GM23338 (cell line): ENCODE data around the gene INPP4B. TPM values are rescaled to one million over a fixed set of nuclear protein-coding genes. Genes with fewer than 3 reads are reported as not detected.
A peak's percentile ranks its signal among the peaks of the same experiment; 100 is the strongest.

Experiments used
- ATAC-seq: fragments of 200-7000 bp; cut with Tn5 transposase; 3 replicates; pipeline ENCODE4 v1.9.1; 2020
- DNase-seq: peaks from one replicate; pipeline ENCODE4 v3.0.0-alpha.2; 2015; ENCODE audit warnings: low spot score
- H2AFZ ChIP-seq: fragments of 200-600 bp; sonication (generic); 2 replicates; pipeline ENCODE4 v1.8.0; 2016; ENCODE audit warnings: antibody characterized with exemption, mild to moderate bottlenecking, moderate library complexity
- H3F3A ChIP-seq: fragments of 200-600 bp; sonication (generic); replicated peaks from 2 replicates; pipeline ENCODE4 v1.8.0; 2017; ENCODE audit warnings: antibody characterized with exemption, mixed run types, low read depth
- H3K27ac ChIP-seq: fragments of 200-600 bp; sonication (generic); 2 replicates; pipeline ENCODE4 v1.6.1; 2016; ENCODE audit warnings: low read depth
- H3K27me3 ChIP-seq: fragments of 200-600 bp; sonication (generic); 2 replicates; pipeline ENCODE4 v1.8.0; 2016; ENCODE audit warnings: mild to moderate bottlenecking, mixed run types, moderate library complexity; ENCODE audit not compliant: insufficient read depth
- H3K36me3 ChIP-seq: fragments of 200-600 bp; sonication (generic); 2 replicates; pipeline ENCODE4 v1.8.0; 2016; ENCODE audit warnings: mild to moderate bottlenecking; ENCODE audit not compliant: insufficient read depth
- H3K4me1 ChIP-seq: fragments of 200-600 bp; sonication (generic); 2 replicates; pipeline ENCODE4 v1.8.0; 2016; ENCODE audit warnings: mild to moderate bottlenecking, moderate library complexity; ENCODE audit not compliant: insufficient read depth
- H3K4me2 ChIP-seq: fragments of 200-600 bp; sonication (generic); 2 replicates; pipeline ENCODE4 v1.7.1; 2017; ENCODE audit warnings: mixed run types
- H3K4me3 ChIP-seq: fragments of 200-600 bp; sonication (generic); 2 replicates; pipeline ENCODE4 v1.6.1; 2016; ENCODE audit warnings: mixed run types
- H3K79me2 ChIP-seq: fragments of 200-600 bp; sonication (generic); replicated peaks from 2 replicates; pipeline ENCODE4 v1.8.0; 2017; ENCODE audit warnings: mild to moderate bottlenecking; ENCODE audit not compliant: insufficient read depth
- H3K9me2 ChIP-seq: fragments of 200-600 bp; sonication (generic); 2 replicates; pipeline ENCODE4 v1.8.0; 2017; ENCODE audit not compliant: insufficient read depth
- H4K20me1 ChIP-seq: fragments of 200-600 bp; sonication (generic); replicated peaks from 2 replicates; pipeline ENCODE4 v1.8.0; 2017; ENCODE audit warnings: mild to moderate bottlenecking; ENCODE audit not compliant: insufficient read depth
- H3K27ac Mint-ChIP-seq: 2 replicates; pipeline ENCODE4 v1.8.0; 2020; ENCODE audit warnings: inconsistent platforms, mild to moderate bottlenecking, moderate library complexity, mixed read lengths
- H3K27me3 Mint-ChIP-seq: 3 replicates; pipeline ENCODE4 v1.8.0; 2022; ENCODE audit warnings: low read depth, mild to moderate bottlenecking, moderate library complexity, mixed read lengths, inconsistent platforms; ENCODE audit not compliant: insufficient read depth, poor library complexity
- H3K36me3 Mint-ChIP-seq: 3 replicates; pipeline ENCODE4 v1.8.0; 2021; ENCODE audit warnings: low read depth, mild to moderate bottlenecking, inconsistent platforms, moderate library complexity, mixed read lengths
- H3K4me1 Mint-ChIP-seq: 3 replicates; pipeline ENCODE4 v1.8.0; 2020; ENCODE audit warnings: mild to moderate bottlenecking, inconsistent platforms, mixed read lengths
- H3K4me3 Mint-ChIP-seq: 3 replicates; pipeline ENCODE4 v1.8.0; 2021; ENCODE audit warnings: moderate library complexity, mild to moderate bottlenecking, inconsistent platforms, mixed read lengths
- H3K9me3 Mint-ChIP-seq: 3 replicates; pipeline ENCODE4 v1.8.0; 2020; ENCODE audit warnings: moderate library complexity, mild to moderate bottlenecking, inconsistent platforms, mixed read lengths
- EZH2 ChIP-seq: fragments of 200-600 bp; sonication (generic); IDR thresholded peaks from one replicate; pipeline ENCODE4 v1.8.0; 2017; ENCODE audit warnings: antibody characterized with exemption, mild to moderate bottlenecking, low read depth; ENCODE audit not compliant: unreplicated experiment
- JUNB ChIP-seq: IDR thresholded peaks from one replicate; pipeline ENCODE4 v1.6.1; 2016; ENCODE audit warnings: antibody characterized with exemption; ENCODE audit not compliant: unreplicated experiment
- NANOG ChIP-seq: IDR thresholded peaks from 2 replicates; pipeline ENCODE4 v1.6.1; 2016; ENCODE audit warnings: antibody characterized with exemption, borderline replicate concordance
- ZNF114 ChIP-seq: fragments of 250-450 bp; sonication (Bioruptor Pico); IDR thresholded peaks from 2 replicates; pipeline ENCODE4 v1.5.0; 2020; ENCODE audit warnings: mild to moderate bottlenecking, moderate library complexity
- ZNF331 ChIP-seq: fragments of 250-450 bp; sonication (Bioruptor Pico); IDR thresholded peaks from 2 replicates; pipeline ENCODE4 v1.5.0; 2020; ENCODE audit warnings: low read depth, mild to moderate bottlenecking, moderate library complexity
- polyA plus RNA-seq: library from polyadenylated mRNA; unstranded; fragments of >200 nt; fragmentation: Nextera tagmentation; extraction: Ambion mirVana; gene quantifications from 2 replicates; pipeline ENCODE4 v1.2.1, GENCODE V29; 2016
- total RNA-seq: library from RNA; depleted of rRNA; stranded (reverse); fragments of >200 nt; shearing (Covaris generic); gene quantifications from 2 replicates; pipeline ENCODE4 v1.2.3, GENCODE V29; 2014
- TF ChIP-seq, protein P1 (sequence below): fragments of 250-450 bp; sonication (Bioruptor Pico); IDR thresholded peaks from 2 replicates; pipeline ENCODE4 v1.5.0; 2020; ENCODE audit warnings: mild to moderate bottlenecking, moderate library complexity
- TF ChIP-seq, protein P2 (sequence below), 2 experiments: fragments of 200-600 bp in 1 of 2; sonication (generic) in 1 of 2; conservative IDR thresholded peaks; 2 replicates each; pipeline versions ENCODE4 v1.5.1 to v1.6.1; 2016 to 2017; ENCODE audit warnings: antibody characterized with exemption in 2 of 2, low read depth in 2 of 2, mild to moderate bottlenecking in 2 of 2, moderate library complexity in 1 of 2

Gene INPP4B
- total and polyA plus RNA-seq, 2 experiments from 2014 or later, result 0.11 to 0.14 TPM

- Histone ChIP-seq H2AFZ (no peak overlapping the region), H3K36me3 (peaks cover 11% of the 10 kb centered on the region; the same call in 1 of the 2 replicates), H3K27me3 (no peaks in the 10 kb centered on the region), H3K4me1 (no peaks in the 10 kb centered on the region), H3K27ac (no peak overlapping the region), H3K79me2 (no peaks in the 10 kb centered on the region), H3K4me2 (no peak overlapping the region), H3F3A (no peaks in the 10 kb centered on the region), H4K20me1 (no peaks in the 10 kb centered on the region), H3K9me2 (no peaks in the 10 kb centered on the region), H3K4me3 (no peak overlapping the region)
- H3K4me3 Mint-ChIP-seq, result no peak overlapping the region
- no peaks in the 10 kb centered on the region for H3K27me3 Mint-ChIP-seq
- DNase-seq, result no peak
- peaks cover 16% of the 10 kb centered on the region; the same call in 2 of the 3 replicates for H3K36me3 Mint-ChIP-seq
- peaks cover 59% of the 10 kb centered on the region for H3K9me3 Mint-ChIP-seq
- TF ChIP-seq NANOG (no peak), EZH2 (no peak)
- no peak for ATAC-seq
- H3K27ac Mint-ChIP-seq, result no peak overlapping the region
- H3K4me1 Mint-ChIP-seq, result no peaks in the 10 kb centered on the region
These were observed 851.0 kb downstream of the INPP4B start for GRCh38 chr4:141995056-141995455.

GRCh38 chr4:141977433-141977832 lies 868.7 kb downstream of the INPP4B start:
- Histone ChIP-seq H3K27me3 (no peaks in the 10 kb centered on the region), H2AFZ (0 out of 2 replicates have a peak overlapping the region, but pooled peaks have one; percentile 52), H3K4me2 (no peak overlapping the region), H3K27ac (no peak overlapping the region), H3K4me3 (no peak overlapping the region), H4K20me1 (no peaks in the 10 kb centered on the region), H3F3A (no peaks in the 10 kb centered on the region), H3K79me2 (no peaks in the 10 kb centered on the region), H3K4me1 (0 out of 2 replicates have a peak, but pooled peaks cover 4% of the 10 kb centered on the region), H3K9me2 (peaks cover 7% of the 10 kb centered on the region; the same call in 1 of the 2 replicates), H3K36me3 (no peaks in the 10 kb centered on the region; the same call in 1 of the 2 replicates)
- H3K4me3 Mint-ChIP-seq, result no peak overlapping the region
- peaks cover 6% of the 10 kb centered on the region; the same call in 2 of the 3 replicates for H3K36me3 Mint-ChIP-seq
- H3K27me3 Mint-ChIP-seq, result no peaks in the 10 kb centered on the region
- peaks cover 22% of the 10 kb centered on the region for H3K9me3 Mint-ChIP-seq
- no peak for TF ChIP-seq ZNF331 (CRISPR knock-in tag)
- TF ChIP-seq ZNF114 (CRISPR knock-in tag), result no peak
- TF ChIP-seq, protein P1, sequence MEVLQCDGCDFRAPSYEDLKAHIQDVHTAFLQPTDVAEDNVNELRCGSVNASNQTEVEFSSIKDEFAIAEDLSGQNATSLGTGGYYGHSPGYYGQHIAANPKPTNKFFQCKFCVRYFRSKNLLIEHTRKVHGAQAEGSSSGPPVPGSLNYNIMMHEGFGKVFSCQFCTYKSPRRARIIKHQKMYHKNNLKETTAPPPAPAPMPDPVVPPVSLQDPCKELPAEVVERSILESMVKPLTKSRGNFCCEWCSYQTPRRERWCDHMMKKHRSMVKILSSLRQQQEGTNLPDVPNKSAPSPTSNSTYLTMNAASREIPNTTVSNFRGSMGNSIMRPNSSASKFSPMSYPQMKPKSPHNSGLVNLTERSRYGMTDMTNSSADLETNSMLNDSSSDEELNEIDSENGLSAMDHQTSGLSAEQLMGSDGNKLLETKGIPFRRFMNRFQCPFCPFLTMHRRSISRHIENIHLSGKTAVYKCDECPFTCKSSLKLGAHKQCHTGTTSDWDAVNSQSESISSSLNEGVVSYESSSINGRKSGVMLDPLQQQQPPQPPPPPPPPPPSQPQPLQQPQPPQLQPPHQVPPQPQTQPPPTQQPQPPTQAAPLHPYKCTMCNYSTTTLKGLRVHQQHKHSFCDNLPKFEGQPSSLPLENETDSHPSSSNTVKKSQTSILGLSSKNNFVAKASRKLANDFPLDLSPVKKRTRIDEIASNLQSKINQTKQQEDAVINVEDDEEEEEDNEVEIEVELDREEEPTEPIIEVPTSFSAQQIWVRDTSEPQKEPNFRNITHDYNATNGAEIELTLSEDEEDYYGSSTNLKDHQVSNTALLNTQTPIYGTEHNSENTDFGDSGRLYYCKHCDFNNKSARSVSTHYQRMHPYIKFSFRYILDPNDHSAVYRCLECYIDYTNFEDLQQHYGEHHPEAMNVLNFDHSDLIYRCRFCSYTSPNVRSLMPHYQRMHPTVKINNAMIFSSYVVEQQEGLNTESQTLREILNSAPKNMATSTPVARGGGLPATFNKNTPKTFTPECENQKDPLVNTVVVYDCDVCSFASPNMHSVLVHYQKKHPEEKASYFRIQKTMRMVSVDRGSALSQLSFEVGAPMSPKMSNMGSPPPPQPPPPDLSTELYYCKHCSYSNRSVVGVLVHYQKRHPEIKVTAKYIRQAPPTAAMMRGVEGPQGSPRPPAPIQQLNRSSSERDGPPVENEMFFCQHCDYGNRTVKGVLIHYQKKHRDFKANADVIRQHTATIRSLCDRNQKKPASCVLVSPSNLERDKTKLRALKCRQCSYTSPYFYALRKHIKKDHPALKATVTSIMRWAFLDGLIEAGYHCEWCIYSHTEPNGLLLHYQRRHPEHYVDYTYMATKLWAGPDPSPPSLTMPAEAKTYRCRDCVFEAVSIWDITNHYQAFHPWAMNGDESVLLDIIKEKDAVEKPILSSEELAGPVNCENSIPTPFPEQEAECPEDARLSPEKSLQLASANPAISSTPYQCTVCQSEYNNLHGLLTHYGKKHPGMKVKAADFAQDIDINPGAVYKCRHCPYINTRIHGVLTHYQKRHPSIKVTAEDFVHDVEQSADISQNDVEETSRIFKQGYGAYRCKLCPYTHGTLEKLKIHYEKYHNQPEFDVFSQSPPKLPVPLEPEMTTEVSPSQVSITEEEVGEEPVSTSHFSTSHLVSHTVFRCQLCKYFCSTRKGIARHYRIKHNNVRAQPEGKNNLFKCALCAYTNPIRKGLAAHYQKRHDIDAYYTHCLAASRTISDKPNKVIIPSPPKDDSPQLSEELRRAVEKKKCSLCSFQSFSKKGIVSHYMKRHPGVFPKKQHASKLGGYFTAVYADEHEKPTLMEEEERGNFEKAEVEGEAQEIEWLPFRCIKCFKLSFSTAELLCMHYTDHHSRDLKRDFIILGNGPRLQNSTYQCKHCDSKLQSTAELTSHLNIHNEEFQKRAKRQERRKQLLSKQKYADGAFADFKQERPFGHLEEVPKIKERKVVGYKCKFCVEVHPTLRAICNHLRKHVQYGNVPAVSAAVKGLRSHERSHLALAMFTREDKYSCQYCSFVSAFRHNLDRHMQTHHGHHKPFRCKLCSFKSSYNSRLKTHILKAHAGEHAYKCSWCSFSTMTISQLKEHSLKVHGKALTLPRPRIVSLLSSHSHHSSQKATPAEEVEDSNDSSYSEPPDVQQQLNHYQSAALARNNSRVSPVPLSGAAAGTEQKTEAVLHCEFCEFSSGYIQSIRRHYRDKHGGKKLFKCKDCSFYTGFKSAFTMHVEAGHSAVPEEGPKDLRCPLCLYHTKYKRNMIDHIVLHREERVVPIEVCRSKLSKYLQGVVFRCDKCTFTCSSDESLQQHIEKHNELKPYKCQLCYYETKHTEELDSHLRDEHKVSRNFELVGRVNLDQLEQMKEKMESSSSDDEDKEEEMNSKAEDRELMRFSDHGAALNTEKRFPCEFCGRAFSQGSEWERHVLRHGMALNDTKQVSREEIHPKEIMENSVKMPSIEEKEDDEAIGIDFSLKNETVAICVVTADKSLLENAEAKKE (CRISPR knock-in tag), result no peak
- TF ChIP-seq, protein P2, sequence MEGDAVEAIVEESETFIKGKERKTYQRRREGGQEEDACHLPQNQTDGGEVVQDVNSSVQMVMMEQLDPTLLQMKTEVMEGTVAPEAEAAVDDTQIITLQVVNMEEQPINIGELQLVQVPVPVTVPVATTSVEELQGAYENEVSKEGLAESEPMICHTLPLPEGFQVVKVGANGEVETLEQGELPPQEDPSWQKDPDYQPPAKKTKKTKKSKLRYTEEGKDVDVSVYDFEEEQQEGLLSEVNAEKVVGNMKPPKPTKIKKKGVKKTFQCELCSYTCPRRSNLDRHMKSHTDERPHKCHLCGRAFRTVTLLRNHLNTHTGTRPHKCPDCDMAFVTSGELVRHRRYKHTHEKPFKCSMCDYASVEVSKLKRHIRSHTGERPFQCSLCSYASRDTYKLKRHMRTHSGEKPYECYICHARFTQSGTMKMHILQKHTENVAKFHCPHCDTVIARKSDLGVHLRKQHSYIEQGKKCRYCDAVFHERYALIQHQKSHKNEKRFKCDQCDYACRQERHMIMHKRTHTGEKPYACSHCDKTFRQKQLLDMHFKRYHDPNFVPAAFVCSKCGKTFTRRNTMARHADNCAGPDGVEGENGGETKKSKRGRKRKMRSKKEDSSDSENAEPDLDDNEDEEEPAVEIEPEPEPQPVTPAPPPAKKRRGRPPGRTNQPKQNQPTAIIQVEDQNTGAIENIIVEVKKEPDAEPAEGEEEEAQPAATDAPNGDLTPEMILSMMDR (conservative IDR thresholded peaks at IDR 0.05; ENCODE audit: low read depth in 2 of 2), result no peak
- no peak for TF ChIP-seq JUNB
- H3K4me1 Mint-ChIP-seq, result peaks cover 6% of the 10 kb centered on the region; the same call in 1 of the 3 replicates
- ATAC-seq (no peak), DNase-seq (no peak)
- H3K27ac Mint-ChIP-seq, result no peak overlapping the region
